Measurements from ENCODE around the gene PTGES3L.
A peak's percentile ranks its signal among the peaks of the same experiment; 100 is the strongest.
"Not testable (repeated sequence)": the region's sequence is repeated elsewhere in the genome, so short reads cannot be mapped to it uniquely, and the experiment has no call there.

The PTGES3L gene

GRCh38 chr17:42980274-42980765 lies 440 bp upstream of the PTGES3L start, which contains the start of gene RUNDC1:
Gene RUNDC1 (plus strand): TSS chr17:42980565. CDS start chr17:42980577, 12 bp downstream.
- DNase-seq (ENCODE audit: low spot score), result peak; percentile 92

- not testable (repeated sequence) for DNase-seq (ENCODE audit: low spot score)
Measured at GRCh38 chr17:42975701-42976100, 4.2 kb downstream of the PTGES3L start.

- DNase-seq (ENCODE audit: low spot score), result no peak
Measured at GRCh38 chr17:42975265-42975664, 4.6 kb downstream of the PTGES3L start.

- DNase-seq (ENCODE audit: low spot score), result not testable (repeated sequence)
Measured at GRCh38 chr17:42973323-42973722, 6.6 kb downstream of the PTGES3L start.

GRCh38 chr17:42971589-42971988 lies 8.3 kb downstream of the PTGES3L start:
- DNase-seq (ENCODE audit: low spot score), result no peak

- DNase-seq (ENCODE audit: low spot score), result peak; percentile 66
Measured at GRCh38 chr17:42969001-42969581, 10.8 kb downstream of the PTGES3L start.

- DNase-seq (ENCODE audit: low spot score), result no peak
Measured at GRCh38 chr17:42967925-42968324, 12.0 kb downstream of the PTGES3L start.

GRCh38 chr17:42964161-42964932 lies 15.5 kb downstream of the PTGES3L start, which contains the start of gene AARSD1:
Gene AARSD1 (minus strand): TSS chr17:42964454. CDS start chr17:42964440, 14 bp downstream.
- peak; percentile 96 for DNase-seq (ENCODE audit: low spot score)

GRCh38 chr17:42953669-42954068 lies 26.2 kb downstream of the PTGES3L start:
- DNase-seq (ENCODE audit: low spot score), result no peak

- DNase-seq (ENCODE audit: low spot score), result no peak
Measured at GRCh38 chr17:42950044-42950783, 29.7 kb downstream of the PTGES3L start.

- no peak for DNase-seq (ENCODE audit: low spot score)
Measured at GRCh38 chr17:42946812-42947211, 33.1 kb downstream of the PTGES3L start.

GRCh38 chr17:42944211-42944610 lies 35.7 kb downstream of the PTGES3L start:
- DNase-seq (ENCODE audit: low spot score), result no peak

GRCh38 chr17:42937712-42938596 lies 41.9 kb downstream of the PTGES3L start:
- DNase-seq (ENCODE audit: low spot score), result peak; percentile 81

GRCh38 chr17:42929497-42929844 lies 50.4 kb downstream of the PTGES3L start:
- no peak for DNase-seq (ENCODE audit: low spot score)

- peak; percentile 83 for DNase-seq (ENCODE audit: low spot score)
Measured at GRCh38 chr17:42928714-42929496, 51.0 kb downstream of the PTGES3L start.

GRCh38 chr17:42924891-42925290 lies 55.0 kb downstream of the PTGES3L start:
- no peak for DNase-seq (ENCODE audit: low spot score)

- not testable (repeated sequence) for DNase-seq (ENCODE audit: low spot score)
Measured at GRCh38 chr17:42923472-42923871, 56.4 kb downstream of the PTGES3L start.

GRCh38 chr17:42922294-42922693 lies 57.6 kb downstream of the PTGES3L start:
- DNase-seq (ENCODE audit: low spot score), result no peak

- DNase-seq (ENCODE audit: low spot score), result no peak
Measured at GRCh38 chr17:42920922-42921321, 59.0 kb downstream of the PTGES3L start.

- DNase-seq (ENCODE audit: low spot score), result no peak
Measured at GRCh38 chr17:42920106-42920900, 59.6 kb downstream of the PTGES3L start.
